GM23338 (cell line): ENCODE measurements around the gene CHPF. TPM values are rescaled to one million over a fixed set of nuclear protein-coding genes. Genes with fewer than 3 reads are reported as not detected.

Experiments used
- ATAC-seq: fragments of 200-7000 bp; cut with Tn5 transposase; 3 replicates; pipeline ENCODE4 v1.9.1; 2020
- DNase-seq: peaks from one replicate; pipeline ENCODE4 v3.0.0-alpha.2; 2015; ENCODE audit warnings: low spot score
- H2AFZ ChIP-seq: fragments of 200-600 bp; sonication (generic); 2 replicates; pipeline ENCODE4 v1.8.0; 2016; ENCODE audit warnings: antibody characterized with exemption, mild to moderate bottlenecking, moderate library complexity
- H3F3A ChIP-seq: fragments of 200-600 bp; sonication (generic); replicated peaks from 2 replicates; pipeline ENCODE4 v1.8.0; 2017; ENCODE audit warnings: antibody characterized with exemption, mixed run types, low read depth
- H3K27ac ChIP-seq: fragments of 200-600 bp; sonication (generic); 2 replicates; pipeline ENCODE4 v1.6.1; 2016; ENCODE audit warnings: low read depth
- H3K27me3 ChIP-seq: fragments of 200-600 bp; sonication (generic); 2 replicates; pipeline ENCODE4 v1.8.0; 2016; ENCODE audit warnings: mild to moderate bottlenecking, mixed run types, moderate library complexity; ENCODE audit not compliant: insufficient read depth
- H3K36me3 ChIP-seq: fragments of 200-600 bp; sonication (generic); 2 replicates; pipeline ENCODE4 v1.8.0; 2016; ENCODE audit warnings: mild to moderate bottlenecking; ENCODE audit not compliant: insufficient read depth
- H3K4me1 ChIP-seq: fragments of 200-600 bp; sonication (generic); 2 replicates; pipeline ENCODE4 v1.8.0; 2016; ENCODE audit warnings: mild to moderate bottlenecking, moderate library complexity; ENCODE audit not compliant: insufficient read depth
- H3K4me2 ChIP-seq: fragments of 200-600 bp; sonication (generic); 2 replicates; pipeline ENCODE4 v1.7.1; 2017; ENCODE audit warnings: mixed run types
- H3K4me3 ChIP-seq: fragments of 200-600 bp; sonication (generic); 2 replicates; pipeline ENCODE4 v1.6.1; 2016; ENCODE audit warnings: mixed run types
- H3K79me2 ChIP-seq: fragments of 200-600 bp; sonication (generic); replicated peaks from 2 replicates; pipeline ENCODE4 v1.8.0; 2017; ENCODE audit warnings: mild to moderate bottlenecking; ENCODE audit not compliant: insufficient read depth
- H3K9me2 ChIP-seq: fragments of 200-600 bp; sonication (generic); 2 replicates; pipeline ENCODE4 v1.8.0; 2017; ENCODE audit not compliant: insufficient read depth
- H4K20me1 ChIP-seq: fragments of 200-600 bp; sonication (generic); replicated peaks from 2 replicates; pipeline ENCODE4 v1.8.0; 2017; ENCODE audit warnings: mild to moderate bottlenecking; ENCODE audit not compliant: insufficient read depth
- H3K27ac Mint-ChIP-seq: 2 replicates; pipeline ENCODE4 v1.8.0; 2020; ENCODE audit warnings: inconsistent platforms, mild to moderate bottlenecking, moderate library complexity, mixed read lengths
- H3K27me3 Mint-ChIP-seq: 3 replicates; pipeline ENCODE4 v1.8.0; 2022; ENCODE audit warnings: low read depth, mild to moderate bottlenecking, moderate library complexity, mixed read lengths, inconsistent platforms; ENCODE audit not compliant: insufficient read depth, poor library complexity
- H3K36me3 Mint-ChIP-seq: 3 replicates; pipeline ENCODE4 v1.8.0; 2021; ENCODE audit warnings: low read depth, mild to moderate bottlenecking, inconsistent platforms, moderate library complexity, mixed read lengths
- H3K4me1 Mint-ChIP-seq: 3 replicates; pipeline ENCODE4 v1.8.0; 2020; ENCODE audit warnings: mild to moderate bottlenecking, inconsistent platforms, mixed read lengths
- H3K4me3 Mint-ChIP-seq: 3 replicates; pipeline ENCODE4 v1.8.0; 2021; ENCODE audit warnings: moderate library complexity, mild to moderate bottlenecking, inconsistent platforms, mixed read lengths
- H3K9me3 Mint-ChIP-seq: 3 replicates; pipeline ENCODE4 v1.8.0; 2020; ENCODE audit warnings: moderate library complexity, mild to moderate bottlenecking, inconsistent platforms, mixed read lengths
- CREB1 ChIP-seq: fragments of 250-450 bp; sonication (Bioruptor Pico); IDR thresholded peaks from 2 replicates; pipeline ENCODE4 v1.5.0; 2020; ENCODE audit warnings: low read depth, mild to moderate bottlenecking, moderate library complexity
- EZH2 ChIP-seq: fragments of 200-600 bp; sonication (generic); IDR thresholded peaks from one replicate; pipeline ENCODE4 v1.8.0; 2017; ENCODE audit warnings: antibody characterized with exemption, mild to moderate bottlenecking, low read depth; ENCODE audit not compliant: unreplicated experiment
- EZH2phosphoT487 ChIP-seq: fragments of 200-600 bp; sonication (generic); IDR thresholded peaks from one replicate; pipeline ENCODE4 v1.8.1; 2018; ENCODE audit warnings: antibody characterized with exemption; ENCODE audit not compliant: unreplicated experiment
- JUNB ChIP-seq: IDR thresholded peaks from one replicate; pipeline ENCODE4 v1.6.1; 2016; ENCODE audit warnings: antibody characterized with exemption; ENCODE audit not compliant: unreplicated experiment
- NANOG ChIP-seq: IDR thresholded peaks from 2 replicates; pipeline ENCODE4 v1.6.1; 2016; ENCODE audit warnings: antibody characterized with exemption, borderline replicate concordance
- POLR2AphosphoS5 ChIP-seq: IDR thresholded peaks from 2 replicates; pipeline ENCODE4 v1.6.1; 2016; ENCODE audit warnings: antibody characterized with exemption, low read depth
- STAT1 ChIP-seq: IDR thresholded peaks from one replicate; pipeline ENCODE4 v1.6.1; 2016; ENCODE audit warnings: antibody characterized with exemption; ENCODE audit not compliant: unreplicated experiment
- ZNF114 ChIP-seq: fragments of 250-450 bp; sonication (Bioruptor Pico); IDR thresholded peaks from 2 replicates; pipeline ENCODE4 v1.5.0; 2020; ENCODE audit warnings: mild to moderate bottlenecking, moderate library complexity
- ZNF331 ChIP-seq: fragments of 250-450 bp; sonication (Bioruptor Pico); IDR thresholded peaks from 2 replicates; pipeline ENCODE4 v1.5.0; 2020; ENCODE audit warnings: low read depth, mild to moderate bottlenecking, moderate library complexity
- polyA plus RNA-seq: library from polyadenylated mRNA; unstranded; fragments of >200 nt; fragmentation: Nextera tagmentation; extraction: Ambion mirVana; gene quantifications from 2 replicates; pipeline ENCODE4 v1.2.1, GENCODE V29; 2016
- total RNA-seq: library from RNA; depleted of rRNA; stranded (reverse); fragments of >200 nt; shearing (Covaris generic); gene quantifications from 2 replicates; pipeline ENCODE4 v1.2.3, GENCODE V29; 2014
- TF ChIP-seq, protein P1 (sequence below), 2 experiments: fragments of 200-600 bp in 1 of 2; sonication (generic) in 1 of 2; conservative IDR thresholded peaks; 2 replicates each; pipeline versions ENCODE4 v1.5.1 to v1.6.1; 2016 to 2017; ENCODE audit warnings: antibody characterized with exemption in 2 of 2, low read depth in 2 of 2, mild to moderate bottlenecking in 2 of 2, moderate library complexity in 1 of 2
- TF ChIP-seq, protein P2 (sequence below): IDR thresholded peaks from 2 replicates; pipeline ENCODE4 v1.6.1; 2016; ENCODE audit warnings: antibody characterized with exemption
- TF ChIP-seq, protein P3 (sequence below): IDR thresholded peaks from one replicate; pipeline ENCODE4 v1.6.1; 2018; ENCODE audit warnings: antibody characterized with exemption; ENCODE audit not compliant: unreplicated experiment
- TF ChIP-seq, protein P4 (sequence below): fragments of 250-450 bp; sonication (Bioruptor Pico); IDR thresholded peaks from 2 replicates; pipeline ENCODE4 v1.5.0; 2020; ENCODE audit warnings: mild to moderate bottlenecking, moderate library complexity

Gene CHPF
- total and polyA plus RNA-seq, 2 experiments from 2014 or later = 36.5 to 252 TPM

DNA sequence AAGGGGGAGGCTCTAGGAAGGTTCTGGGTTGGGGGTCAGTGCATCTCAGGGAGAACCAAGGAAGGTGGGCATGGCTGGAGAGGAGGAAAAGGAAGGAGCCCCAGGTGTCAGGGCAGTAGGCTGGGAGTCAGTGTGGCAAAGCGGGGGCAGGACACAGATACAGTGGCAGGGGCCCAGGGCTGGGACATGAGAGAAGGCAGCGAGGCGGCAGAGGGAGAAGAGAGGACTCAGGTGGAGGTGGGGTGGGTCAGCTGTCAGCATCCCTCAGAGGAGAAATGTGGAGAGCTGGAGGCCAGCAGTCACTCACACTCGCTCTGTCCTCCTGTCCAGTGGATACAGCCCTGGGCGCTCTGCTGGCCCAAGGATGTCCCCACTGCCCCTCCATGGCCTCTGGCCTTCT, 50.5 kb downstream of the CHPF start:
- Mint-ChIP-seq H3K4me1 (peaks cover 27% of the 10 kb centered on the region), H3K9me3 (no peaks in the 10 kb centered on the region; the same call in 2 of the 3 replicates), H3K27me3 (peaks cover 49% of the 10 kb centered on the region), H3K27ac (no peak overlapping the region), H3K36me3 (no peaks in the 10 kb centered on the region; the same call in 2 of the 3 replicates), H3K4me3 (no peak overlapping the region; the same call in 2 of the 3 replicates)
- Histone ChIP-seq H3K79me2 (no peaks in the 10 kb centered on the region), H3F3A (peaks cover 15% of the 10 kb centered on the region), H3K36me3 (no peaks in the 10 kb centered on the region), H3K4me1 (peaks cover 21% of the 10 kb centered on the region), H3K4me2 (no peak overlapping the region), H3K27ac (no peak overlapping the region), H3K4me3 (no peak overlapping the region), H3K27me3 (peaks cover 53% of the 10 kb centered on the region), H4K20me1 (no peaks in the 10 kb centered on the region), H2AFZ (no peak overlapping the region), H3K9me2 (no peaks in the 10 kb centered on the region)
- DNase-seq (no peak), ATAC-seq (no peak)
- TF ChIP-seq STAT1 (no peak), ZNF114 (CRISPR knock-in tag) (no peak), EZH2phosphoT487 (no peak), NANOG (no peak), CREB1 (CRISPR knock-in tag) (no peak), POLR2AphosphoS5 (no peak), ZNF331 (CRISPR knock-in tag) (no peak), JUNB (no peak), EZH2 (no peak)
- TF ChIP-seq, protein P1, sequence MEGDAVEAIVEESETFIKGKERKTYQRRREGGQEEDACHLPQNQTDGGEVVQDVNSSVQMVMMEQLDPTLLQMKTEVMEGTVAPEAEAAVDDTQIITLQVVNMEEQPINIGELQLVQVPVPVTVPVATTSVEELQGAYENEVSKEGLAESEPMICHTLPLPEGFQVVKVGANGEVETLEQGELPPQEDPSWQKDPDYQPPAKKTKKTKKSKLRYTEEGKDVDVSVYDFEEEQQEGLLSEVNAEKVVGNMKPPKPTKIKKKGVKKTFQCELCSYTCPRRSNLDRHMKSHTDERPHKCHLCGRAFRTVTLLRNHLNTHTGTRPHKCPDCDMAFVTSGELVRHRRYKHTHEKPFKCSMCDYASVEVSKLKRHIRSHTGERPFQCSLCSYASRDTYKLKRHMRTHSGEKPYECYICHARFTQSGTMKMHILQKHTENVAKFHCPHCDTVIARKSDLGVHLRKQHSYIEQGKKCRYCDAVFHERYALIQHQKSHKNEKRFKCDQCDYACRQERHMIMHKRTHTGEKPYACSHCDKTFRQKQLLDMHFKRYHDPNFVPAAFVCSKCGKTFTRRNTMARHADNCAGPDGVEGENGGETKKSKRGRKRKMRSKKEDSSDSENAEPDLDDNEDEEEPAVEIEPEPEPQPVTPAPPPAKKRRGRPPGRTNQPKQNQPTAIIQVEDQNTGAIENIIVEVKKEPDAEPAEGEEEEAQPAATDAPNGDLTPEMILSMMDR (conservative IDR thresholded peaks at IDR 0.05; ENCODE audit: low read depth in 2 of 2) = no peak
- TF ChIP-seq, protein P2, sequence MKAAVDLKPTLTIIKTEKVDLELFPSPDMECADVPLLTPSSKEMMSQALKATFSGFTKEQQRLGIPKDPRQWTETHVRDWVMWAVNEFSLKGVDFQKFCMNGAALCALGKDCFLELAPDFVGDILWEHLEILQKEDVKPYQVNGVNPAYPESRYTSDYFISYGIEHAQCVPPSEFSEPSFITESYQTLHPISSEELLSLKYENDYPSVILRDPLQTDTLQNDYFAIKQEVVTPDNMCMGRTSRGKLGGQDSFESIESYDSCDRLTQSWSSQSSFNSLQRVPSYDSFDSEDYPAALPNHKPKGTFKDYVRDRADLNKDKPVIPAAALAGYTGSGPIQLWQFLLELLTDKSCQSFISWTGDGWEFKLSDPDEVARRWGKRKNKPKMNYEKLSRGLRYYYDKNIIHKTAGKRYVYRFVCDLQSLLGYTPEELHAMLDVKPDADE = no peak
- TF ChIP-seq, protein P3, sequence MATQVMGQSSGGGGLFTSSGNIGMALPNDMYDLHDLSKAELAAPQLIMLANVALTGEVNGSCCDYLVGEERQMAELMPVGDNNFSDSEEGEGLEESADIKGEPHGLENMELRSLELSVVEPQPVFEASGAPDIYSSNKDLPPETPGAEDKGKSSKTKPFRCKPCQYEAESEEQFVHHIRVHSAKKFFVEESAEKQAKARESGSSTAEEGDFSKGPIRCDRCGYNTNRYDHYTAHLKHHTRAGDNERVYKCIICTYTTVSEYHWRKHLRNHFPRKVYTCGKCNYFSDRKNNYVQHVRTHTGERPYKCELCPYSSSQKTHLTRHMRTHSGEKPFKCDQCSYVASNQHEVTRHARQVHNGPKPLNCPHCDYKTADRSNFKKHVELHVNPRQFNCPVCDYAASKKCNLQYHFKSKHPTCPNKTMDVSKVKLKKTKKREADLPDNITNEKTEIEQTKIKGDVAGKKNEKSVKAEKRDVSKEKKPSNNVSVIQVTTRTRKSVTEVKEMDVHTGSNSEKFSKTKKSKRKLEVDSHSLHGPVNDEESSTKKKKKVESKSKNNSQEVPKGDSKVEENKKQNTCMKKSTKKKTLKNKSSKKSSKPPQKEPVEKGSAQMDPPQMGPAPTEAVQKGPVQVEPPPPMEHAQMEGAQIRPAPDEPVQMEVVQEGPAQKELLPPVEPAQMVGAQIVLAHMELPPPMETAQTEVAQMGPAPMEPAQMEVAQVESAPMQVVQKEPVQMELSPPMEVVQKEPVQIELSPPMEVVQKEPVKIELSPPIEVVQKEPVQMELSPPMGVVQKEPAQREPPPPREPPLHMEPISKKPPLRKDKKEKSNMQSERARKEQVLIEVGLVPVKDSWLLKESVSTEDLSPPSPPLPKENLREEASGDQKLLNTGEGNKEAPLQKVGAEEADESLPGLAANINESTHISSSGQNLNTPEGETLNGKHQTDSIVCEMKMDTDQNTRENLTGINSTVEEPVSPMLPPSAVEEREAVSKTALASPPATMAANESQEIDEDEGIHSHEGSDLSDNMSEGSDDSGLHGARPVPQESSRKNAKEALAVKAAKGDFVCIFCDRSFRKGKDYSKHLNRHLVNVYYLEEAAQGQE = no peak
- TF ChIP-seq, protein P4, sequence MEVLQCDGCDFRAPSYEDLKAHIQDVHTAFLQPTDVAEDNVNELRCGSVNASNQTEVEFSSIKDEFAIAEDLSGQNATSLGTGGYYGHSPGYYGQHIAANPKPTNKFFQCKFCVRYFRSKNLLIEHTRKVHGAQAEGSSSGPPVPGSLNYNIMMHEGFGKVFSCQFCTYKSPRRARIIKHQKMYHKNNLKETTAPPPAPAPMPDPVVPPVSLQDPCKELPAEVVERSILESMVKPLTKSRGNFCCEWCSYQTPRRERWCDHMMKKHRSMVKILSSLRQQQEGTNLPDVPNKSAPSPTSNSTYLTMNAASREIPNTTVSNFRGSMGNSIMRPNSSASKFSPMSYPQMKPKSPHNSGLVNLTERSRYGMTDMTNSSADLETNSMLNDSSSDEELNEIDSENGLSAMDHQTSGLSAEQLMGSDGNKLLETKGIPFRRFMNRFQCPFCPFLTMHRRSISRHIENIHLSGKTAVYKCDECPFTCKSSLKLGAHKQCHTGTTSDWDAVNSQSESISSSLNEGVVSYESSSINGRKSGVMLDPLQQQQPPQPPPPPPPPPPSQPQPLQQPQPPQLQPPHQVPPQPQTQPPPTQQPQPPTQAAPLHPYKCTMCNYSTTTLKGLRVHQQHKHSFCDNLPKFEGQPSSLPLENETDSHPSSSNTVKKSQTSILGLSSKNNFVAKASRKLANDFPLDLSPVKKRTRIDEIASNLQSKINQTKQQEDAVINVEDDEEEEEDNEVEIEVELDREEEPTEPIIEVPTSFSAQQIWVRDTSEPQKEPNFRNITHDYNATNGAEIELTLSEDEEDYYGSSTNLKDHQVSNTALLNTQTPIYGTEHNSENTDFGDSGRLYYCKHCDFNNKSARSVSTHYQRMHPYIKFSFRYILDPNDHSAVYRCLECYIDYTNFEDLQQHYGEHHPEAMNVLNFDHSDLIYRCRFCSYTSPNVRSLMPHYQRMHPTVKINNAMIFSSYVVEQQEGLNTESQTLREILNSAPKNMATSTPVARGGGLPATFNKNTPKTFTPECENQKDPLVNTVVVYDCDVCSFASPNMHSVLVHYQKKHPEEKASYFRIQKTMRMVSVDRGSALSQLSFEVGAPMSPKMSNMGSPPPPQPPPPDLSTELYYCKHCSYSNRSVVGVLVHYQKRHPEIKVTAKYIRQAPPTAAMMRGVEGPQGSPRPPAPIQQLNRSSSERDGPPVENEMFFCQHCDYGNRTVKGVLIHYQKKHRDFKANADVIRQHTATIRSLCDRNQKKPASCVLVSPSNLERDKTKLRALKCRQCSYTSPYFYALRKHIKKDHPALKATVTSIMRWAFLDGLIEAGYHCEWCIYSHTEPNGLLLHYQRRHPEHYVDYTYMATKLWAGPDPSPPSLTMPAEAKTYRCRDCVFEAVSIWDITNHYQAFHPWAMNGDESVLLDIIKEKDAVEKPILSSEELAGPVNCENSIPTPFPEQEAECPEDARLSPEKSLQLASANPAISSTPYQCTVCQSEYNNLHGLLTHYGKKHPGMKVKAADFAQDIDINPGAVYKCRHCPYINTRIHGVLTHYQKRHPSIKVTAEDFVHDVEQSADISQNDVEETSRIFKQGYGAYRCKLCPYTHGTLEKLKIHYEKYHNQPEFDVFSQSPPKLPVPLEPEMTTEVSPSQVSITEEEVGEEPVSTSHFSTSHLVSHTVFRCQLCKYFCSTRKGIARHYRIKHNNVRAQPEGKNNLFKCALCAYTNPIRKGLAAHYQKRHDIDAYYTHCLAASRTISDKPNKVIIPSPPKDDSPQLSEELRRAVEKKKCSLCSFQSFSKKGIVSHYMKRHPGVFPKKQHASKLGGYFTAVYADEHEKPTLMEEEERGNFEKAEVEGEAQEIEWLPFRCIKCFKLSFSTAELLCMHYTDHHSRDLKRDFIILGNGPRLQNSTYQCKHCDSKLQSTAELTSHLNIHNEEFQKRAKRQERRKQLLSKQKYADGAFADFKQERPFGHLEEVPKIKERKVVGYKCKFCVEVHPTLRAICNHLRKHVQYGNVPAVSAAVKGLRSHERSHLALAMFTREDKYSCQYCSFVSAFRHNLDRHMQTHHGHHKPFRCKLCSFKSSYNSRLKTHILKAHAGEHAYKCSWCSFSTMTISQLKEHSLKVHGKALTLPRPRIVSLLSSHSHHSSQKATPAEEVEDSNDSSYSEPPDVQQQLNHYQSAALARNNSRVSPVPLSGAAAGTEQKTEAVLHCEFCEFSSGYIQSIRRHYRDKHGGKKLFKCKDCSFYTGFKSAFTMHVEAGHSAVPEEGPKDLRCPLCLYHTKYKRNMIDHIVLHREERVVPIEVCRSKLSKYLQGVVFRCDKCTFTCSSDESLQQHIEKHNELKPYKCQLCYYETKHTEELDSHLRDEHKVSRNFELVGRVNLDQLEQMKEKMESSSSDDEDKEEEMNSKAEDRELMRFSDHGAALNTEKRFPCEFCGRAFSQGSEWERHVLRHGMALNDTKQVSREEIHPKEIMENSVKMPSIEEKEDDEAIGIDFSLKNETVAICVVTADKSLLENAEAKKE (CRISPR knock-in tag) = no peak
